Activated CD4-positive, alpha-beta T cell treated with anti-CD3 and anti-CD28 coated beads, Interleukin-2, amount 10 ng/mL, durations not matched to agents 7 days and 5 days (primary cell): ENCODE data around the gene ABCA10. TPM values are rescaled to one million over a fixed set of nuclear protein-coding genes. Genes with fewer than 3 reads are reported as not detected.
"Not testable (repeated sequence)": the region's sequence is repeated elsewhere in the genome, so short reads cannot be mapped to it uniquely, and the experiment has no call there.

ENCODE experiments used
- CTCF ChIA-PET: fragments of 350-600 bp; sonication (Branson Sonifier 250); formaldehyde crosslinking; loops from one replicate; lab custom pipeline; 2021; ENCODE audit warnings: antibody characterized with exemption; lab: Charles Lee
- POLR2A ChIA-PET: fragments of 350-600 bp; sonication (Branson Sonifier 250); formaldehyde crosslinking; loops from one replicate; lab custom pipeline; 2021; ENCODE audit warnings: antibody characterized with exemption; lab: Charles Lee
- DNase-seq: peaks from one replicate; pipeline ENCODE4 v3.0.0-alpha.2; 2020
- H3K27ac Mint-ChIP-seq: one replicate; pipeline ENCODE4 v1.8.0; 2021; ENCODE audit warnings: mild to moderate bottlenecking, moderate library complexity, mixed read lengths
- H3K27me3 Mint-ChIP-seq: one replicate; pipeline ENCODE4 v1.8.0; 2021; ENCODE audit warnings: mixed read lengths
- H3K36me3 Mint-ChIP-seq: one replicate; pipeline ENCODE4 v1.8.0; 2021; ENCODE audit warnings: low read depth, mixed read lengths
- H3K4me1 Mint-ChIP-seq: one replicate; pipeline ENCODE4 v1.8.0; 2021; ENCODE audit warnings: mixed read lengths
- H3K4me3 Mint-ChIP-seq: one replicate; pipeline ENCODE4 v1.8.0; 2021; ENCODE audit warnings: mild to moderate bottlenecking, moderate library complexity, mixed read lengths
- H3K9me3 Mint-ChIP-seq: one replicate; pipeline ENCODE4 v1.8.0; 2021; ENCODE audit warnings: mixed read lengths
- total RNA-seq, 2 experiments: library from RNA; stranded (reverse); gene quantifications; one replicate each; pipeline ENCODE4 v1.2.3, GENCODE V29; 2021

ABCA10 gene
- total RNA-seq: 1 to 10 TPM; 1.6 to 1.7 TPM

- Mint-ChIP-seq H3K9me3 (peaks cover 7% of the 10 kb centered on the region), H3K36me3 (no peaks in the 10 kb centered on the region), H3K4me3 (no peak within 1 kb of the TSS), H3K4me1 (peaks cover 13% of the 10 kb centered on the region), H3K27ac (no peak within 1 kb of the TSS), H3K27me3 (peaks cover 12% of the 10 kb centered on the region)
- CTCF ChIA-PET: no interaction called here
- POLR2A ChIA-PET: no interaction called here
- no peak for DNase-seq
Measured at GRCh38 chr17:69228576-69228975, at the start of gene ABCA10. TSS of gene ABCA10 (minus strand) at chr17:69228824. CDS start at chr17:69225358, 3,466 bp downstream.

- H3K27me3 Mint-ChIP-seq, POLR2A ChIA-PET, H3K9me3 Mint-ChIP-seq, H3K36me3 Mint-ChIP-seq, DNase-seq, H3K4me3 Mint-ChIP-seq, H3K4me1 Mint-ChIP-seq, H3K27ac Mint-ChIP-seq: not testable (repeated sequence)
- CTCF ChIA-PET: interaction anchor here (0.6 kb wide), 1 partner anchor 78 kb away, joined by 3 read pairs; no protein-coding TSS in a partner anchor
Measured at GRCh38 chr17:69276279-69276678, 47.7 kb upstream of the ABCA10 start.

- H3K27ac Mint-ChIP-seq: no peak overlapping the region
- no peaks in the 10 kb centered on the region for H3K4me1 Mint-ChIP-seq
- H3K36me3 Mint-ChIP-seq: peaks cover 9% of the 10 kb centered on the region
- H3K9me3 Mint-ChIP-seq: peaks cover 3% of the 10 kb centered on the region
- no peaks in the 10 kb centered on the region for H3K27me3 Mint-ChIP-seq
- H3K4me3 Mint-ChIP-seq: no peak overlapping the region
- CTCF ChIA-PET: interaction anchor here (0.6 kb wide), 1 partner anchor 79 kb away, joined by 3 read pairs; no protein-coding TSS in a partner anchor
- POLR2A ChIA-PET: no interaction called here
- no peak for DNase-seq
Measured at GRCh38 chr17:69275751-69276150, 47.1 kb upstream of the ABCA10 start.

- POLR2A ChIA-PET: no interaction called here
- CTCF ChIA-PET: no interaction called here
- Mint-ChIP-seq H3K9me3 (peaks cover 3% of the 10 kb centered on the region), H3K27me3 (no peaks in the 10 kb centered on the region), H3K27ac (no peak overlapping the region), H3K4me1 (peaks cover 1% of the 10 kb centered on the region), H3K4me3 (no peak overlapping the region), H3K36me3 (peaks cover 4% of the 10 kb centered on the region)
- DNase-seq: no peak
Measured at GRCh38 chr17:69271023-69271422, 42.4 kb upstream of the ABCA10 start.

- Mint-ChIP-seq H3K27ac (no peak overlapping the region), H3K36me3 (no peaks in the 10 kb centered on the region), H3K9me3 (no peaks in the 10 kb centered on the region), H3K4me1 (peaks cover 1% of the 10 kb centered on the region), H3K4me3 (no peak overlapping the region), H3K27me3 (no peaks in the 10 kb centered on the region)
- DNase-seq: no peak
- ChIA-PET CTCF (no interaction called here), POLR2A (no interaction called here)
Measured at GRCh38 chr17:69269131-69269998, 40.7 kb upstream of the ABCA10 start.

GRCh38 chr17:69268543-69269014 lies 40.0 kb upstream of the ABCA10 start:
- Mint-ChIP-seq H3K9me3 (no peaks in the 10 kb centered on the region), H3K27me3 (no peaks in the 10 kb centered on the region), H3K4me3 (no peak overlapping the region), H3K36me3 (peaks cover 7% of the 10 kb centered on the region), H3K27ac (no peak overlapping the region), H3K4me1 (peaks cover 1% of the 10 kb centered on the region)
- CTCF ChIA-PET: no interaction called here
- DNase-seq: no peak
- POLR2A ChIA-PET: no interaction called here

- H3K36me3 Mint-ChIP-seq: peaks cover 12% of the 10 kb centered on the region
- ChIA-PET POLR2A (no interaction called here), CTCF (no interaction called here)
- no peaks in the 10 kb centered on the region for H3K27me3 Mint-ChIP-seq
- no peak overlapping the region for H3K4me3 Mint-ChIP-seq
- no peaks in the 10 kb centered on the region for H3K9me3 Mint-ChIP-seq
- peaks cover 1% of the 10 kb centered on the region for H3K4me1 Mint-ChIP-seq
- no peak overlapping the region for H3K27ac Mint-ChIP-seq
- DNase-seq: no peak
Measured at GRCh38 chr17:69267219-69267618, 38.6 kb upstream of the ABCA10 start.

GRCh38 chr17:69265873-69266272 lies 37.2 kb upstream of the ABCA10 start:
- no peak for DNase-seq
- peaks cover 1% of the 10 kb centered on the region for H3K4me1 Mint-ChIP-seq
- H3K27ac Mint-ChIP-seq: no peak overlapping the region
- POLR2A ChIA-PET: no interaction called here
- H3K36me3 Mint-ChIP-seq: peaks cover 12% of the 10 kb centered on the region
- no peaks in the 10 kb centered on the region for H3K27me3 Mint-ChIP-seq
- H3K4me3 Mint-ChIP-seq: no peak overlapping the region
- CTCF ChIA-PET: no interaction called here
- H3K9me3 Mint-ChIP-seq: no peaks in the 10 kb centered on the region

GRCh38 chr17:69254187-69254586 lies 25.6 kb upstream of the ABCA10 start:
- Mint-ChIP-seq H3K27ac (no peak overlapping the region), H3K4me3 (no peak overlapping the region), H3K36me3 (peaks cover 4% of the 10 kb centered on the region), H3K27me3 (no peaks in the 10 kb centered on the region), H3K9me3 (no peaks in the 10 kb centered on the region), H3K4me1 (no peaks in the 10 kb centered on the region)
- POLR2A ChIA-PET: no interaction called here
- CTCF ChIA-PET: no interaction called here
- no peak for DNase-seq

GRCh38 chr17:69250641-69251040 lies 22.0 kb upstream of the ABCA10 start:
- H3K27ac Mint-ChIP-seq: no peak overlapping the region
- ChIA-PET CTCF (no interaction called here), POLR2A (no interaction called here)
- H3K4me3 Mint-ChIP-seq: no peak overlapping the region
- H3K27me3 Mint-ChIP-seq: no peaks in the 10 kb centered on the region
- H3K4me1 Mint-ChIP-seq: no peaks in the 10 kb centered on the region
- H3K36me3 Mint-ChIP-seq: peaks cover 4% of the 10 kb centered on the region
- H3K9me3 Mint-ChIP-seq: no peaks in the 10 kb centered on the region
- DNase-seq: no peak

GRCh38 chr17:69246726-69247375 lies 18.2 kb upstream of the ABCA10 start:
- no peak for DNase-seq
- H3K36me3 Mint-ChIP-seq: no peaks in the 10 kb centered on the region
- POLR2A ChIA-PET: no interaction called here
- CTCF ChIA-PET: interaction anchor here (1.2 kb wide), 1 partner anchor 475 kb away, joined by 3 read pairs; no protein-coding TSS in a partner anchor
- H3K4me3 Mint-ChIP-seq: no peak overlapping the region
- no peaks in the 10 kb centered on the region for H3K9me3 Mint-ChIP-seq
- H3K27me3 Mint-ChIP-seq: no peaks in the 10 kb centered on the region
- no peak overlapping the region for H3K27ac Mint-ChIP-seq
- no peaks in the 10 kb centered on the region for H3K4me1 Mint-ChIP-seq

- Mint-ChIP-seq H3K36me3 (no peaks in the 10 kb centered on the region), H3K9me3 (no peaks in the 10 kb centered on the region), H3K27me3 (no peaks in the 10 kb centered on the region), H3K4me3 (no peak overlapping the region), H3K27ac (no peak overlapping the region), H3K4me1 (no peaks in the 10 kb centered on the region)
- ChIA-PET CTCF (no interaction called here), POLR2A (no interaction called here)
- DNase-seq: no peak
Measured at GRCh38 chr17:69246202-69246601, 17.6 kb upstream of the ABCA10 start.

- ChIA-PET POLR2A (no interaction called here), CTCF (no interaction called here)
- no peaks in the 10 kb centered on the region for H3K9me3 Mint-ChIP-seq
- H3K4me1 Mint-ChIP-seq: no peaks in the 10 kb centered on the region
- H3K36me3 Mint-ChIP-seq: peaks cover under 1% of the 10 kb centered on the region
- no peak for DNase-seq
- H3K27ac Mint-ChIP-seq: no peak overlapping the region
- H3K27me3 Mint-ChIP-seq: no peaks in the 10 kb centered on the region
- H3K4me3 Mint-ChIP-seq: no peak overlapping the region
Measured at GRCh38 chr17:69245617-69246016, 17.0 kb upstream of the ABCA10 start.
